CD4-positive, alpha-beta T cell (primary cell): ENCODE data around the gene ADAMTS17. TPM values are rescaled to one million over a fixed set of nuclear protein-coding genes. Genes with fewer than 3 reads are reported as not detected.

Experiments used
- ATAC-seq: fragments of 200-7000 bp; cut with Tn5 transposase; one replicate; pipeline ENCODE4 v1.10.0; 2022; ENCODE audit warnings: mild to moderate bottlenecking; ENCODE audit not compliant: poor library complexity
- CTCF ChIA-PET: fragments of 350-600 bp; sonication (Branson Sonifier 250); formaldehyde crosslinking; loops from one replicate; lab custom pipeline; 2021; ENCODE audit warnings: antibody characterized with exemption, inconsistent platforms; lab: Charles Lee
- POLR2A ChIA-PET: fragments of 350-600 bp; sonication (Branson Sonifier 250); formaldehyde crosslinking; loops from one replicate; lab custom pipeline; 2021; ENCODE audit warnings: antibody characterized with exemption, inconsistent platforms; lab: Charles Lee
- DNase-seq, 14 experiments: peaks; one replicate each; pipeline ENCODE4 v3.0.0-alpha.2; 2013 to 2020; ENCODE audit warnings: mixed read lengths in 2 of 14
- H3K27ac ChIP-seq, 2 donors: one replicate each; pipeline versions ENCODE4 v1.5.1 to v1.7.0; 2013; ENCODE audit warnings: low read length in 2 of 2, low read depth in 1 of 2, mild to moderate bottlenecking in 1 of 2
- H3K27me3 ChIP-seq, 2 experiments: 1 replicate in 1 of 2; 2 replicates in 1 of 2; pipeline versions ENCODE4 v1.6.1 to v1.7.0; 2013; ENCODE audit warnings: low read length in 2 of 2, control low read depth in 1 of 2, mild to moderate bottlenecking in 1 of 2, moderate library complexity in 1 of 2; ENCODE audit not compliant: insufficient read depth in 2 of 2, control insufficient read depth in 1 of 2
- H3K36me3 ChIP-seq: one replicate; pipeline ENCODE4 v1.6.1; 2013; ENCODE audit warnings: low read length, control low read depth; ENCODE audit not compliant: insufficient read depth
- H3K4me1 ChIP-seq: one replicate; pipeline ENCODE4 v1.6.1; 2013; ENCODE audit warnings: low read length, control low read depth; ENCODE audit not compliant: insufficient read depth
- H3K4me3 ChIP-seq: one replicate; pipeline ENCODE4 v1.5.1; 2013; ENCODE audit warnings: mild to moderate bottlenecking, low read length, moderate library complexity
- H3K9me3 ChIP-seq, 2 experiments: 1 replicate in 1 of 2; 2 replicates in 1 of 2; pipeline versions ENCODE4 v1.6.1 to v1.7.0; 2013; ENCODE audit warnings: low read length in 2 of 2, mild to moderate bottlenecking in 2 of 2, control low read depth in 1 of 2, moderate library complexity in 1 of 2; ENCODE audit not compliant: control insufficient read depth in 1 of 2, insufficient read depth in 1 of 2
- H3K27ac Mint-ChIP-seq: one replicate; pipeline ENCODE4 v1.8.0; 2020; ENCODE audit warnings: mixed read lengths
- H3K27me3 Mint-ChIP-seq: one replicate; pipeline ENCODE4 v1.8.0; 2021; ENCODE audit warnings: mixed read lengths
- H3K36me3 Mint-ChIP-seq: one replicate; pipeline ENCODE4 v1.8.0; 2021; ENCODE audit warnings: low read depth, mixed read lengths
- H3K4me1 Mint-ChIP-seq: one replicate; pipeline ENCODE4 v1.8.0; 2021; ENCODE audit warnings: low read depth, mixed read lengths
- H3K4me3 Mint-ChIP-seq: one replicate; pipeline ENCODE4 v1.8.0; 2020; ENCODE audit warnings: mild to moderate bottlenecking, mixed read lengths
- H3K9me3 Mint-ChIP-seq: one replicate; pipeline ENCODE4 v1.8.0; 2020; ENCODE audit warnings: mixed read lengths
- CTCF ChIP-seq: fragments of 200-600 bp; IDR thresholded peaks from one replicate; pipeline ENCODE4 v1.8.0; 2022; ENCODE audit warnings: antibody characterized with exemption, mild to moderate bottlenecking
- intact Hi-C, 2 experiments: fragments of 100-400 bp; cut with DNase I in 1 of 2; cut with micrococcal nuclease in 1 of 2; formaldehyde crosslinking; loops; one replicate each; pipeline versions ENCODE4 v1.15.1 to v1.9.0; 2023 to 2025; cut with DNase I, micrococcal nuclease
- total RNA-seq, 174 experiments: library from RNA in 2 of 174; stranded (reverse) in 2 of 174; gene quantifications; one replicate each; pipeline ENCODE4 v1.2.3 and lab custom pipeline; 2021 to 2026

Gene ADAMTS17
- total RNA-seq, 2 experiments from 2014 or later: 9.9 to 13.2 TPM

GRCh38 chr15:100030586-100031229 is 311.1 kb downstream of the ADAMTS17 start:
- Histone ChIP-seq H3K4me1 (no peaks in the 10 kb centered on the region), H3K4me3 (no peak overlapping the region), H3K9me3 (peaks cover 15 to 24% of the 10 kb centered on the region in 2 experiments), H3K36me3 (no peaks in the 10 kb centered on the region), H3K27ac (no peak overlapping the region), H3K27me3 (no peaks in the 10 kb centered on the region)
- no peak for TF ChIP-seq CTCF
- CTCF ChIA-PET: no interaction called here
- DNase-seq: no peak
- Mint-ChIP-seq H3K9me3 (peaks cover 8% of the 10 kb centered on the region), H3K27me3 (no peaks in the 10 kb centered on the region), H3K4me3 (no peak overlapping the region), H3K4me1 (no peaks in the 10 kb centered on the region), H3K27ac (no peak overlapping the region), H3K36me3 (peaks cover 20% of the 10 kb centered on the region)
- POLR2A ChIA-PET: no interaction called here
- intact Hi-C loops: no loop called here
- ATAC-seq: no peak

GRCh38 chr15:100029868-100030479 is 311.8 kb downstream of the ADAMTS17 start:
- POLR2A ChIA-PET: no interaction called here
- no peak overlapping the region for H3K4me3 Mint-ChIP-seq
- H3K27me3 Mint-ChIP-seq: no peaks in the 10 kb centered on the region
- Histone ChIP-seq H3K27me3 (no peaks in the 10 kb centered on the region), H3K36me3 (no peaks in the 10 kb centered on the region), H3K9me3 (peaks cover 15 to 27% of the 10 kb centered on the region in 2 experiments), H3K4me3 (no peak overlapping the region), H3K4me1 (no peaks in the 10 kb centered on the region), H3K27ac (no peak overlapping the region)
- H3K9me3 Mint-ChIP-seq: peaks cover 8% of the 10 kb centered on the region
- H3K27ac Mint-ChIP-seq: no peak overlapping the region
- intact Hi-C loops: no loop called here
- no peak for ATAC-seq
- H3K36me3 Mint-ChIP-seq: peaks cover 20% of the 10 kb centered on the region
- CTCF ChIA-PET: no interaction called here
- no peaks in the 10 kb centered on the region for H3K4me1 Mint-ChIP-seq
- TF ChIP-seq CTCF: no peak
- DNase-seq: no peak

GRCh38 chr15:100029045-100029444 is 312.7 kb downstream of the ADAMTS17 start:
- H3K36me3 Mint-ChIP-seq: peaks cover 20% of the 10 kb centered on the region
- POLR2A ChIA-PET: no interaction called here
- H3K4me1 Mint-ChIP-seq: no peaks in the 10 kb centered on the region
- TF ChIP-seq CTCF: no peak
- DNase-seq (no peak), ATAC-seq (no peak)
- H3K27ac Mint-ChIP-seq: no peak overlapping the region
- no peaks in the 10 kb centered on the region for H3K27me3 Mint-ChIP-seq
- H3K9me3 Mint-ChIP-seq: peaks cover 8% of the 10 kb centered on the region
- H3K4me1 ChIP-seq: no peaks in the 10 kb centered on the region
- no peak overlapping the region for H3K4me3 ChIP-seq
- H3K36me3 ChIP-seq: no peaks in the 10 kb centered on the region
- no peak overlapping the region for H3K27ac ChIP-seq
- H3K9me3 ChIP-seq: peaks cover 15 to 27% of the 10 kb centered on the region in 2 experiments
- H3K27me3 ChIP-seq: no peaks in the 10 kb centered on the region
- CTCF ChIA-PET: no interaction called here
- intact Hi-C loops: no loop called here
- no peak overlapping the region for H3K4me3 Mint-ChIP-seq
